Gastrocnemius medialis (tissue), 4 donors: Measurements from ENCODE around the gene EIF3F. TPM values are rescaled to one million over a fixed set of nuclear protein-coding genes. Genes with fewer than 3 reads are reported as not detected.

Source experiments
- ATAC-seq, 2 donors: fragments of 150-250 bp; one replicate each; pipeline ENCODE4 v1.9.1; 2016
- DNase-seq, 2 donors: peaks; one replicate each; pipeline ENCODE4 v3.0.0-alpha.2; 2019
- H3K27ac ChIP-seq, 4 donors: fragments of 200-600 bp; sonication (generic); 1 replicate in 1 of 4; 2 replicates in 3 of 4; pipeline ENCODE4 v1.5.1; 2016 to 2018; ENCODE audit warnings: mild to moderate bottlenecking in 2 of 4, moderate library complexity in 1 of 4
- H3K27me3 ChIP-seq, 3 donors: fragments of 200-600 bp; sonication (generic) in 2 of 3; 1 replicate in 1 of 3; 2 replicates in 2 of 3; pipeline versions ENCODE4 v1.5.1 to v1.6.0; 2016 to 2019; ENCODE audit warnings: mild to moderate bottlenecking in 1 of 3, moderate library complexity in 1 of 3
- H3K36me3 ChIP-seq, 2 donors: fragments of 200-600 bp; sonication (generic) in 1 of 2; one replicate each; pipeline ENCODE4 v1.5.1; 2017 to 2018
- H3K4me1 ChIP-seq, 2 donors: fragments of 200-600 bp; sonication (generic) in 1 of 2; one replicate each; pipeline ENCODE4 v1.5.1; 2016 to 2017; ENCODE audit warnings: mild to moderate bottlenecking in 2 of 2
- H3K4me3 ChIP-seq, 4 donors: fragments of 200-600 bp; sonication (generic) in 3 of 4; 1 replicate in 1 of 4; 2 replicates in 3 of 4; pipeline ENCODE4 v1.5.1; 2016 to 2019; ENCODE audit warnings: mild to moderate bottlenecking in 2 of 4
- H3K9me3 ChIP-seq, 3 donors: fragments of 200-600 bp; sonication (generic) in 2 of 3; 1 replicate in 1 of 3; 2 replicates in 2 of 3; pipeline ENCODE4 v1.5.1; 2016 to 2019
- POLR2A ChIP-seq, 2 donors: fragments of 450-650 bp; IDR thresholded peaks; one replicate each; pipeline ENCODE4 v1.6.1; 2017; ENCODE audit warnings: antibody characterized with exemption in 2 of 2, mild to moderate bottlenecking in 2 of 2, moderate library complexity in 2 of 2
- in situ Hi-C, 4 donors: fragments of 200-750 bp; cut with MboI; loops; one replicate each; pipeline versions ENCODE4 v1.15.0 to v1.8.0; 2017; ENCODE audit warnings: low sequenced_read_pairs in 4 of 4
- intact Hi-C: fragments of 100-400 bp; cut with DNase I; formaldehyde crosslinking; loops from one replicate; pipeline ENCODE4 v1.15.1; 2023; ENCODE audit warnings: low total_unique reads
- total RNA-seq, 4 donors: library from RNA; depleted of rRNA; stranded (reverse); fragments of >200 nt; gene quantifications; one replicate each; pipeline versions ENCODE4 v1.1.0 to v1.2.3, GENCODE V29; 2016
- TF ChIP-seq, protein P1 (sequence below), 5 experiments: fragments of 450-650 bp in 3 of 5; fragments of 200-600 bp in 2 of 5; sonication (generic) in 2 of 5; IDR thresholded peaks in 4 of 5; conservative IDR thresholded peaks in 1 of 5; 1 replicate in 4 of 5; 2 replicates in 1 of 5; pipeline ENCODE4 v1.5.1; 2016 to 2019; ENCODE audit warnings: antibody characterized with exemption in 5 of 5, mild to moderate bottlenecking in 3 of 5, moderate library complexity in 3 of 5

EIF3F gene
- total RNA-seq, 4 donors from 2014 or later = 187 to 303 (median 239) TPM

DNA sequence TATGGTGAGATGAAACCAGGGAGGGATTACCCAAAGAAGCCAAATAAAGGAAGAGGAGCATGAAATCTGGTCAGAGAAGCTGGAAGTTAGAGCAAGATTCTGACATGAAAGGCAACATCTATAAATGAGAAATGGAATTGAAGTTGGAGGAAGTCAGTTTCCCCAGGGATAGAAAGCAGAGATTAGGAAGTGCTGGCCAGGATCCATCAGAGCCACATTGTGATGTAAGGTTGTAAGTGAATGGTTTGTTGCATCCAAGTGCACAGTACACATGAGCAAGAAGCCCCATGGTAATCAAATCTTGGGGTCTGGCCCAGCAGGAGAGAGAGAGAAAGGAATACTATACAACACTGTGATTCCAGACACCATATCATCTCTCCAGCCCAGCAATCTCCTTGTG, 15.3 kb upstream of the EIF3F start:
- H3K9me3 ChIP-seq = no peaks in the 10 kb centered on the region
- ATAC-seq (no peak), DNase-seq (no peak)
- H3K4me1 ChIP-seq = no peaks in the 10 kb centered on the region
- H3K27me3 ChIP-seq = no peaks in the 10 kb centered on the region
- intact Hi-C loops (no loop called here), in situ Hi-C loops (no loop called here)
- H3K27ac ChIP-seq = no peak overlapping the region
- TF ChIP-seq POLR2A (IDR thresholded peaks at IDR 0.05) = no peak
- no peaks in the 10 kb centered on the region for H3K36me3 ChIP-seq
- H3K4me3 ChIP-seq = no peak overlapping the region

DNA sequence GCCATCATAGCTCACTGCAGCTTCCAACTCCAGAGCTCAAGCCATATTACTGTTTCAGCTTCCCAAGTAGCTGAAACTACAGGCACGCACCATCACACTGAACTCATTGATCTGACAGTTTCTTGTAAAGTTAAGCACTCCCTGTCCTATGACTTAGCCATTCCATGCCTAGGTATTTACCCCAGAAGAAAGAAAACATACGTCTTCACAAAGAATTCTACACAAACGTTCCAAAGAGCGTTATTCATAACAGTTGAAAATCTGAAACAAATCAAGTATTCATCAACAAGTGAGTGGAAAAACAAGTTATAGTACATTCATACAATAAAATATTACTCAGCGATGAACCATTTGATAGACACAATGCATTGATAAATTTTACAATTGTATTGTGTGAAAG, 14.1 kb upstream of the EIF3F start:
- Histone ChIP-seq H3K4me3 (no peak overlapping the region), H3K9me3 (no peaks in the 10 kb centered on the region), H3K36me3 (no peaks in the 10 kb centered on the region), H3K27ac (no peak overlapping the region), H3K27me3 (no peaks in the 10 kb centered on the region), H3K4me1 (no peaks in the 10 kb centered on the region)
- TF ChIP-seq, protein P1, sequence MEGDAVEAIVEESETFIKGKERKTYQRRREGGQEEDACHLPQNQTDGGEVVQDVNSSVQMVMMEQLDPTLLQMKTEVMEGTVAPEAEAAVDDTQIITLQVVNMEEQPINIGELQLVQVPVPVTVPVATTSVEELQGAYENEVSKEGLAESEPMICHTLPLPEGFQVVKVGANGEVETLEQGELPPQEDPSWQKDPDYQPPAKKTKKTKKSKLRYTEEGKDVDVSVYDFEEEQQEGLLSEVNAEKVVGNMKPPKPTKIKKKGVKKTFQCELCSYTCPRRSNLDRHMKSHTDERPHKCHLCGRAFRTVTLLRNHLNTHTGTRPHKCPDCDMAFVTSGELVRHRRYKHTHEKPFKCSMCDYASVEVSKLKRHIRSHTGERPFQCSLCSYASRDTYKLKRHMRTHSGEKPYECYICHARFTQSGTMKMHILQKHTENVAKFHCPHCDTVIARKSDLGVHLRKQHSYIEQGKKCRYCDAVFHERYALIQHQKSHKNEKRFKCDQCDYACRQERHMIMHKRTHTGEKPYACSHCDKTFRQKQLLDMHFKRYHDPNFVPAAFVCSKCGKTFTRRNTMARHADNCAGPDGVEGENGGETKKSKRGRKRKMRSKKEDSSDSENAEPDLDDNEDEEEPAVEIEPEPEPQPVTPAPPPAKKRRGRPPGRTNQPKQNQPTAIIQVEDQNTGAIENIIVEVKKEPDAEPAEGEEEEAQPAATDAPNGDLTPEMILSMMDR (IDR thresholded peaks at IDR 0.05 in 4 of 5, conservative IDR thresholded peaks at IDR 0.05 in 1 of 5) = no peak
- TF ChIP-seq POLR2A (IDR thresholded peaks at IDR 0.05) = no peak
- DNase-seq (no peak), ATAC-seq (no peak)
- in situ Hi-C loops = no loop called here
- intact Hi-C loops = no loop called here

DNA sequence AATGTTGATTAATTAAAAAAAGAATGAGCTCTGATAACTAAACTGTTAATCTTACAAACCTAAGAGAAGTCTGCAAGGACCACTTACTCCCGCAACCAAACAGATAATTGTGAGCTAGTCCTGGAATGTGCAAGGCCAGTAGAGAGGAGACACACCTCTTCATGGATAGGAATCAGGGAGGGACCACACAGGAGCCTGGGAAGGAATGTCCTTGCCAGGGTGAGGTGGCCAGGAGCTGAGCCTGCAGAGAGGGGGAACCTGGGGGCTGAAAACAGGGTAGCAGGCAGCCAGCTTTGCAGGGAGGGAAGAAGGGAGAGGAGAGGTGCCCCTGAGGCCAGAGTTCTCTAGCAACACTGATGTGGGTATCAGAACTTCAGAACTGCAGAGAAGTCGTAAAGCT, 12.5 kb upstream of the EIF3F start:
- no peak overlapping the region for H3K27ac ChIP-seq
- H3K4me1 ChIP-seq = no peaks in the 10 kb centered on the region
- H3K4me3 ChIP-seq = no peak overlapping the region
- H3K27me3 ChIP-seq = no peaks in the 10 kb centered on the region
- no peaks in the 10 kb centered on the region for H3K36me3 ChIP-seq
- no peak for TF ChIP-seq POLR2A (IDR thresholded peaks at IDR 0.05)
- TF ChIP-seq, protein P1 (IDR thresholded peaks at IDR 0.05 in 4 of 5, conservative IDR thresholded peaks at IDR 0.05 in 1 of 5) = no peak
- in situ Hi-C loops (no loop called here), intact Hi-C loops (no loop called here)
- ATAC-seq = no peak
- H3K9me3 ChIP-seq = no peaks in the 10 kb centered on the region
- no peak for DNase-seq

DNA sequence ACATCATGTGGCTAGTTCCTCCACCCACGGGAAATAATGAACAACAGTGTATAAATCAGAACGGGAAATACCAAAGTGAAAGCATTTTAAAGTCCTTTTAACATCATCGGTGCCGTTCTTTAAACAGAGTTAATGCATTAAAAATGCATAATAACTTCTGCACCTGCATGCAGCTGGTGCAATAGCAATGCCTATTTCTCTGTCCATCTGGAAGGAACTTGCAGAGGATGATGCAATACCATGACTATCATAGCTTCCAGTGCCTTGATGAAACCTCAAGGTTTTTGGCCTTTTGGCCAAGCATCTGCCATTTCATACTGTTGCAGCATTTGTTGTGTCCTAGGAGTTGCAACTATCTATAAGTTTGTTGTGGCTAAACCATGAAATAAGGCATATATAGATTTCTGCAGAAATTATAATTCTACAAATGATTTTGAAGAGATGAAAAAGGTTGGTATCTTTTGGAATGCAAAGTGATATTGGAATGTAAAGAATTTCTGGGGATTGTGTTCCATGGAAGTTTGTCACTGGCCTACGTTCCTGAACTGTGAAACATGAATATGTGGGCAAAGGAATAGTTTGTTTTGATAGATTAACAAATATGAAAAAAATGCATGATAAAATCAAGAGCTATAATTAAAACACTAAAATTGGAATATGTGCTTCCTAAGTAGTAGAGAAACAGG, 9.8 kb upstream of the EIF3F start:
- no peak for DNase-seq
- H3K9me3 ChIP-seq = no peaks in the 10 kb centered on the region
- ATAC-seq = no peak
- no peaks in the 10 kb centered on the region for H3K27me3 ChIP-seq
- no peaks in the 10 kb centered on the region for H3K36me3 ChIP-seq
- TF ChIP-seq, protein P1 (IDR thresholded peaks at IDR 0.05 in 4 of 5, conservative IDR thresholded peaks at IDR 0.05 in 1 of 5) = no peak
- TF ChIP-seq POLR2A (IDR thresholded peaks at IDR 0.05) = no peak
- intact Hi-C loops (no loop called here), in situ Hi-C loops (no loop called here)
- no peaks in the 10 kb centered on the region for H3K4me1 ChIP-seq
- no peak overlapping the region for H3K4me3 ChIP-seq
- H3K27ac ChIP-seq = no peak overlapping the region

DNA sequence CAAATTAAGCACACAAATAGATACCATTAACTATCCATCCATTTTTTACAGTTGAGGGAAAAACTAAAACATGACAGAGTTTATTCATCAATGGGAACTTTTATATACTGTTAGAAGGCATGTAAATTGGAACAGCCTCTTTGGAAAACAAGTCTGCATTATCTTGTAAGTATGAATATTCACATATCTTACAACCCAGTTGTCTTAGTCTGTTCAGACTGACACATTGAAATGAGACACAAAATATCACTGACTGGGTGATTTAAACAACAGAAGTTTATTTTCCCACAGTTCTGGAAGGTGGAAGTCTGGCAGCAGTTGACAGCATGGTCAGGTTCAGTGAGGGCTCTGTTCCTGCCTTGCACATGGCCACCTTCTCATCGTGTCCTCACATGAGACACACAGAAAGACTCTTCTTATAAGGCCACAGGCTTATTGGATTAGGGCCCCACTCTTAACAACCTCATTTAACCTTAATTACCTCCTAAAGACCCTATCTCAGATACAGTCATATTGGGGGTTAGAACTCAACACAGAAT, 5.4 kb upstream of the EIF3F start:
- ATAC-seq = no peak
- Histone ChIP-seq H3K36me3 (no peaks in the 10 kb centered on the region), H3K9me3 (no peaks in the 10 kb centered on the region), H3K27me3 (no peaks in the 10 kb centered on the region), H3K4me1 (peaks cover 0 to 4% of the 10 kb centered on the region in 2 donors), H3K4me3 (no peak overlapping the region), H3K27ac (no peak overlapping the region)
- no peak for TF ChIP-seq POLR2A (IDR thresholded peaks at IDR 0.05)
- TF ChIP-seq, protein P1 (IDR thresholded peaks at IDR 0.05 in 4 of 5, conservative IDR thresholded peaks at IDR 0.05 in 1 of 5) = no peak
- no peak for DNase-seq
- in situ Hi-C loops (no loop called here), intact Hi-C loops (no loop called here)
